HG03135 (cell line): ENCODE results near the gene YWHAH.

Source experiments
- ATAC-seq: cut with Tn5 transposase; IDR thresholded peaks from one replicate; pipeline ENCODE4 v1.9.1; 2021; ENCODE audit warnings: mild to moderate bottlenecking, moderate library complexity; ENCODE audit not compliant: unreplicated experiment

Gene YWHAH

GRCh38 chr22:31943978-31944699, at the start of gene YWHAH:
Gene YWHAH, plus strand, starts transcription at chr22:31944535. Its CDS starts 199 bp downstream, at chr22:31944734.
- ATAC-seq: peak; percentile 56

- no peak for ATAC-seq
These were observed 48.8 kb upstream of the YWHAH start for GRCh38 chr22:31895411-31896123.

- ATAC-seq: no peak
These were observed 47.9 kb upstream of the YWHAH start for GRCh38 chr22:31896472-31896871.

GRCh38 chr22:31897842-31898805, 46.2 kb upstream of the YWHAH start:
- ATAC-seq: no peak

- ATAC-seq: no peak
These were observed 45.4 kb upstream of the YWHAH start for GRCh38 chr22:31898926-31899325.

GRCh38 chr22:31899669-31900068, 44.7 kb upstream of the YWHAH start:
- ATAC-seq: no peak

- no peak for ATAC-seq
These were observed 42.8 kb upstream of the YWHAH start for GRCh38 chr22:31901388-31902137.

- ATAC-seq: no peak
These were observed 39.7 kb upstream of the YWHAH start for GRCh38 chr22:31904651-31905050.

GRCh38 chr22:31905356-31905755, 39.0 kb upstream of the YWHAH start:
- ATAC-seq: no peak

GRCh38 chr22:31906086-31906485, 38.2 kb upstream of the YWHAH start:
- ATAC-seq: no peak

GRCh38 chr22:31906569-31906968, 37.8 kb upstream of the YWHAH start:
- no peak for ATAC-seq

- ATAC-seq: no peak
These were observed 34.4 kb upstream of the YWHAH start for GRCh38 chr22:31909977-31910376.

GRCh38 chr22:31911565-31912406, 32.5 kb upstream of the YWHAH start:
- ATAC-seq: no peak

GRCh38 chr22:31912407-31912743, 32.0 kb upstream of the YWHAH start:
- no peak for ATAC-seq

GRCh38 chr22:31915586-31915985, 28.7 kb upstream of the YWHAH start:
- no peak for ATAC-seq

GRCh38 chr22:31917227-31917921, 27.0 kb upstream of the YWHAH start:
- ATAC-seq: no peak

- ATAC-seq: no peak
These were observed 24.6 kb upstream of the YWHAH start for GRCh38 chr22:31919730-31920129.

GRCh38 chr22:31920306-31920705, 24.0 kb upstream of the YWHAH start:
- ATAC-seq: no peak

GRCh38 chr22:31921106-31921505, 23.2 kb upstream of the YWHAH start:
- ATAC-seq: no peak
